CD4-positive, alpha-beta T cell treated with Interleukin-15 for 4 hours (primary cell): ENCODE results near the gene TTYH1.

ENCODE experiments used
- DNase-seq: peaks from one replicate; pipeline ENCODE4 v3.0.0-alpha.2; 2020; ENCODE audit warnings: low spot score

Gene TTYH1

DNA sequence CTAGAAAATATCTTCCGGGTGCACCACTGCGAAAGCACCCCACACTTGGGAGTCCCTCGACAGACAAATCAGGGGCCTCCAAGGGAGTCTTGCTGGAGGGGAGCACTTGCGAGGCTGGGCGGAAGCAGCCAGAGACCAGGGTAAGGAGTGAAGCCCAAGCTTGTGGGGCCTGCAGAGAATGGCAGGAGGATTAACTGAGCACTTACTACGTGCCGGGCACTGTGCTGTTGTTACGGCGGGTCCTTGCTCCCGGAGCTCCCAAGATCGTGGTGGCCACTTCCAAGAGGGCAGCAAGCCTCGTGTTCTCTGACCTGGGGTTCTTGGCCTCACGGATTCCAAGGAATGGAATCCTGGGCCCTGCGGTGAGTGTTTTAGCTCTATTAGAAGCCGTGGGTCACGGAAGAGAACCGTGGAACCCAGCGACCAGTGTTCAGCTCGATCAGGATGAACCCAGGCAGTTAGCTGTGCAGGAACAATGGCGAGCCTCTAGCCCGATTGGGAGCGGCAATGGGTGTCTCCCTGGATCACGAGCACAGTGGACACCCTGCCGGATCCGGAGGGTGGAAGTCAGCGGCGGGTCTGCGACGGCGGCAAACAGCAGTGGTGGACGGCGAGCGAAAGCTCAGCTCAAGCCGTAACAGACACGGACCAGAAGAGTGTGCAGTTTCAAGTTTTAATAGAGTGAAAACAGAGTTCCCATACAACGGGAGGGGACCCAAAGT, 9.6 kb downstream of the TTYH1 start:
- DNase-seq = no peak

DNA sequence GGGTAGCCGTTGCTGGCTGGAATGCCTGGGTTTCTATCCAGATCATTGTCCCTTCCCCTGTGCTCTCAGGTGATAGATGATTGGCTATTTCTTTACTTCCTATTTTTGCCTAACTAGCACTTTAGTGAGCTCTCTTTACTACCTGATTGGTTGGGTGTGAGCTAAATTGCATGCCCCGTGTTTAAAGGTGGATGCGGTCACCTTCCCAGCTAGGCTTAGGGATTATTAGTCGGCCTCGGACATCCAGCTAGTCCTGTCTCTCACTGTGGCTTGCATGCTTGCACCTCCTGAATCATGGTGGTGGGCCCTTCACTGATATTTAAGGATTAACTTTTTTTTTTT, 10.1 kb downstream of the TTYH1 start:
- DNase-seq = no peak

DNA sequence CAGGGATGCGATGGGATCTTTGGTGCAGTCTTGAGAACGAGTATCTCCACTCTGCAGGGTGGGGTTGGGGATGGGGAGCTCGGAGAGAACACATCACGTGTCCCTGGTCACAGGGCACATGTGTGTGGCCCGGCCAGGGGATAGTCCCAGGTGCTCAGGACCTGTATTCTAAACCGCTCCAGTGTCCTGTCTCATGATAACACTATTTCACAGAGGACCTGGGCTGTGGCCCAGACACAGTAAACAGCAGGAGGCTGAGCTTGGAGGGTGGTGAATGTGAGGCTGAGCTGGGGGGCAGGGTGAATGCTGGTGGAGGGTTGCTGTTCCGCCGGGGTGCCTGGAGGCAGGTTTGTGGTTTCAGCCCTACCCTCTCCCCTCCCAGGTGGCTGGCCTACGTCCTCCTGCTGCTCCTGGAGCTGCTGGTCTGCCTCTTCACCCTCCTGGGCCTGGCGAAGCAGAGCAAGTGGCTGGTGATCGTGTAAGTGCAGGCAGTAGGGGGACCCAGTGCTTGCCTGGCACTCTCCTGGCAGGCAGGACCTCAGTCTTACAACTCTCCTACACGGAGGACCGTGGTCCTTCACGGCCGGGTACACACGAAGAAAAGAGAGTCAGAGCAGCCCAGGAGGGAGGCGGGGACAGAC, 11.1 kb downstream of the TTYH1 start:
- no peak for DNase-seq

DNA sequence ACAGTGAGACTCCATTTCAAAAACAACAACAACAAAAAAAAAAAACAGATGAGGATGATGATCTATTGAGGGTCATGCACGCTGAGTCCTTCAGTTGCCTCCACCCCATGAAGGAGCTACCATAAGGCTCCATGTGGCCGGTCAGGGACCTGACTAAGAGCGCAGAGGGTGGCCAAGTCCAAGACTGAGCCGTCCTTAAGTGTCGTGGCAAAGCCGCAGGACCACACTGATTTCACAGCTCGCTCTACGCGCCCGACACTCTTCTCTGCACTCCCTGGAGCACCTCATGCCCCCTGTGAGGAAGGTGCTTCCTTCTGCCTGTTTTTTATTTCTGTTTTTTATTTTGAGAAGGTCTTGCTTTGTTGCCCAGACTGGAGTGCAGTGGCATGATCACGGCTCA, 12.3 kb downstream of the TTYH1 start:
- no peak for DNase-seq

DNA sequence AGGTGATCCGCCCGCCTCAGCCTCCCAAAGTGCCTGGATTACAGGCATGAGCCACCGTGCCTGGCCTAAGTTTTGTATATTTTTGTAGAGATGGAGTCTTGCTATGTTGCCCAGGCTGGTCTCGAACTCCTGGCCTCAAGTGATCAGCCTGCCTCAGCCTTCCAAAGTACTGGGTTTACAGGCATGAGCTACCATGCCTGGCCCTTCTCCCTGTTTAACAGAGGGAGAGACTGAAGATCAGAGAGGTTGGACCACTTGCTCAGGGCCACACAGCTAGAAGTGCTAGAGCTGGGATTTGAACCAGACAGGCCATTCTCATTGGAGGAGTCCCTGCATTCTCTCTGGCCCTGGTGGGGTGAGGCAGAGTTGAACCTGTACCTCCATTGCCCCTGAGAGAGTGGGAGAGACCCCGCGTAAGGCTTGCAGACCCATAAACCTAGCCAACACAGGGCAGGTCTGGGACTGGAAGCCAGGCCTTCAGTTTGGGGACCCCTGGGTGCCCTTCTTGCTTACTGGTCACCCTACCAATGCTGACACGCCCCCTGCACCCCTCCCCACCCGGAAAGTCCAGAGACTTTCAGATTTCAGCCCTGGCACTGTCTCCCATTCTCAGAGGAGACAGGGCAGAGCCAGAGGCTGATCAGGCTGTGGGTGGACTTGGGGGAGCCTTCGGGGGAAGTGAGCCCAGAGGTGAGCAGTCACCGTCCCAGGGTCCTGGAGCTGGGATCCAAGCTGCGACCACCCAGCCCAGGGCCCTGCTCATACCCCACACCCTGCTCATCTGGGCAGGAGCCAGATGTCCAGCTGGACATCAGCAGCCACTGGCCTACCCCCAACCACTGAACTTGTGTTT, 13.3 kb downstream of the TTYH1 start:
- DNase-seq = no peak

DNA sequence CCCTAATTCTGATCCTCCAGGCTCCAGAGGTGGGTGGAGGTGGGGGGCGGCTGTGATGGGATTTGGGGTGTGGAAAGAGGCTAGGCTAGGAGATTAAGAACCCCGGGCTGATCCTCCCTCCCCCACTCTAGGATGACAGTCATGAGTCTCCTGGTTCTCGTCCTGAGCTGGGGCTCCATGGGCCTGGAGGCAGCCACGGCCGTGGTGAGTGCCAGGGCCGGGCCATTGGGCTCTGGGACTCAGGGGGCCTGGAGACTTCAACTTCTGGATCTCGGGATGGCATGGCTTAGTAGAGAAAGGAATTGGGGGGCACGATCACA, 13.9 kb downstream of the TTYH1 start:
- no peak for DNase-seq

DNA sequence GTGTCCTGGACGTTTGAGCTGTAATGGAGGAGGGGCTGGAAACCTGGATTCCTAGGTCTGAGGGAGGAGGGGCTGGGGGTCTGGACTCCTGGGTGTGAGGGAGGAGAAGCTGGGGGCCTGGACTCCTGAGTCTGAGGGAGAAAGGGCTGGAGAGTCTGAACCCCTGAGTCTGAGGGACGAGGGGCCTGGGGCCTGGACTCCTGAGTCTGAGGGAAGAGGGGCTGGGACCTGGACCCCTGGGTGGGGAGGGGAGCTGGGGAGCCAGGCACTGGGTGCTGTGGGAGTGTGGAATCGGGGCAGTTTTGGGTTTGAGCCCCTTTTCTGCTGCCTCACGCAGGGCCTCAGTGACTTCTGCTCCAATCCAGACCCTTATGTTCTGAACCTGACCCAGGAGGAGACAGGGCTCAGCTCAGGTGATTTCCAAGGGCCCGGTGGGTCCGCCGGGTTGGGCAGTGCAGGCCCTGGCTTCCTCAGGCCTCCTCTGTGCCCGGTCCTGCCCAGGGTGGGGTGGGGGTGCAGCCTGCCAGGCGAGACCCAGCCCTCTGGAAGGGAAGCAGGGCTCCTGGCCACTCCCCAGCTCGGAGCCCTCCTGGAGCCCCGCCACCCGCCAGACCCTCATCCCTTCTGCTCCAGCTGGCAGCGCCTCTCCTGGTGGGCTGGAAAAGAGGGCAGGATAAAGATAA, 14.4 kb downstream of the TTYH1 start:
- DNase-seq = no peak

DNA sequence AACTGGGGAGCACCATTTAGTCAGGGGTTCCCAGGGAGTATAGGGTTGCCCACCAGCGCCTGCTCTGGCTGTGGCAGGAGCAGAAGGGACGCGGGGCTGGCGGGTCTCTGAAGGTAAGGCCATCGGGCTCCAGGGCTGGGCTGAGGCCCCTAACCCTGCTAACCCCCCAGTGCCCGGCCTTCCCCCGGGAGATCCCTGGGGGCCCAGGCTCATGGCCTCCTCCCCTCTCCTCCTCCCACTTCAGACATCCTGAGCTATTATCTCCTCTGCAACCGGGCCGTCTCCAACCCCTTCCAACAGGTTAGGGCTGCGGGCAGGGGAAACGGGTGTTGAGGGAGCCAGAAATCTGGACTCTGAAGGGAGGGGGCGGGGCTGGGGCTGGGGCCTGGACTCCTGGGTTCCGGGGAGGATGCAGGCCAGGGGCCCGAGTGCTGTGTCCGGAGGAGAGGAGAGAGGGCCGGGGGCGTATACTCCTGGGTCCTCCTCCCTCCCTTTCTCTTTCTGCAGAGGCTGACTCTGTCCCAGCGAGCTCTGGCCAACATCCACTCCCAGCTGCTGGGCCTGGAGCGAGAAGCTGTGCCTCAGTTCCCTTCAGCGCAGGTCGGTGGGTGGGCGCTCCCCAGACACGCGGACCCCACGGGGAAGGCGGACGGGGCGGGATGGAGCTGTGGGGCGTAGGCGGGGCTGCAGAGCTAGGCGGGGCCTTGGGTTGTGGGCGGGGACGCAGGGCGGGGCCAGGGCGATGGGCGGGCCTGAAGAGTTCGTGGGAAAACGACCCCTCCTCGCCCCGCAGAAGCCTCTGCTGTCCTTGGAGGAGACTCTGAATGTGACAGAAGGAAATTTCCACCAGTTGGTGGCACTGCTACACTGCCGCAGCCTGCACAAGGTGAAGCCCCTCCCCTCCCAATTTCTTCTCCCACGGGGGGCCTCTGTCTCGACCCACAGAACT, 15.3 kb downstream of the TTYH1 start:
- DNase-seq = peak; percentile 13

DNA sequence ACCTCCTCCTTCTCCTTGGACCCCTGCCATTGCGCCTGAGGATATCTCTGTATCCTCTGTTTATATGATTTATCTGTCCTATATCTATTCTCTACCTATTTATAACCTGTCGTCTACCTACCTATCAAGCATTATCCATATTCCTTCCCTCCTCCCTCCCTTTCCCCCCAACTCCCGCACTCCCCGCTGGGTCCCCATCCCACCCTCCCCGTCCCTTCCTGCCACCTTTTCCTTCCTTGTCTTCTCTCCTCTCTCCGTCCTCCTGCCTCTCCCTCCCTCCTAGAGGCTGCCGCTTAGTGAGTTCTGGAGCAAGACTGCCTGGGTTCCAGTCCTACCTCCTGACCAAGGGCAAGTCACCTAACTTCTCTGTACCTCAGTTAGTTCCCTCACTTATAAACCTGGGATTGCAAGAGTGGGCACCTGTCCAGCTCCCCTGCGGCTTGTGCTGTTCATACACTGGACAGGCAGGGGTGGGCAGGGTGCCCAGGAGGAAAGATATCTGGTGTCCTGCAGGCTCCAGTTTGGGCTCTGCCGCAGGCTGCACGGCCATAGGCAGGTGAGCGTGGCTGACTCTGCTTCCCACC, 16.1 kb downstream of the TTYH1 start:
- DNase-seq = no peak

DNA sequence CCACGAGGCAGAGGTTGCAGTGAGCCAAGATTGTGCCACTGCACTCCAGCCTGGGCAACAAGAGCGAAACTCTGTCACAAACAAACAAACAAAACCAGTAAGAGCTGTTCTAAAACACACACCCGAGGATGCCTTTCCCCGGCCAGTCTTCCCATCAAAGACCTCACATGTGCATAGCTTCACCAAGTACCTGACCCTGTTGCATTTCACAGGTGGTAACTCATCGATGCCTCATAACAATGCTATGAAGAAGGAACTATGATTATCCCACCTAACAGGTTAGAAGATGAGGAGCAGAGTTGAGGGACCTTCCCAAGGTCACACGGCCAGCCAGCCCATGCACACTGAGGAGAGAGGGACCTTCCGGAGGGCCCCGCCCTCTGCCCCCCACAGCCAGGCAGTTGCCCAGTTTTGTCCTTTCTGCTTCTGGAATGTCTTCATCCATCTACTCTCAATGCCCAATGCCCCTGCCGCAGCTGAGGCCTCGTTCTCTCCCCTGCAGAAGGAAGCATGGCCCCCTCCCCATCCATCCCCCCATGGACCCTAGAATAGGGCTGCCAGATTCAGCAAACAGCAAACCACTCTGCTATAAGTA, 17.0 kb downstream of the TTYH1 start:
- DNase-seq = no peak

DNA sequence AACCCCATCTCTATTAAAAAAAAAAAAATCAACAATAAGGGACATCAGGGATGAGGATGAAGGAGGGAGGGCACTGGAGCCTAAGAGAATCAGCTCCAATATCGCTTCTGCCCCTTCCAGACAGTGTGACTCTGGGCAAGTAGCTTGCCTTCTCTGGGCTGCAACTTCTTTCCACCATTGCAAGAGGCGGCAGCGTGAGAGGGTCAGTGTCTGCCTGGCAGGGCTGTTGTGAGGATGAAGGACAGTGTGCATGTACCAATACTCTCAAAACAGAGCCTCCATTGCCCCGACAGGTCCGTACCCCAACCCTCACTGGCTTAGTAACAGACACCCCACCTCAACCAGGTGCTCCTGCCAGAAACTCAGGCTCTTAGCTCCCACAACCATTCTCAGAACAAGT, 18.4 kb downstream of the TTYH1 start:
- DNase-seq = no peak

DNA sequence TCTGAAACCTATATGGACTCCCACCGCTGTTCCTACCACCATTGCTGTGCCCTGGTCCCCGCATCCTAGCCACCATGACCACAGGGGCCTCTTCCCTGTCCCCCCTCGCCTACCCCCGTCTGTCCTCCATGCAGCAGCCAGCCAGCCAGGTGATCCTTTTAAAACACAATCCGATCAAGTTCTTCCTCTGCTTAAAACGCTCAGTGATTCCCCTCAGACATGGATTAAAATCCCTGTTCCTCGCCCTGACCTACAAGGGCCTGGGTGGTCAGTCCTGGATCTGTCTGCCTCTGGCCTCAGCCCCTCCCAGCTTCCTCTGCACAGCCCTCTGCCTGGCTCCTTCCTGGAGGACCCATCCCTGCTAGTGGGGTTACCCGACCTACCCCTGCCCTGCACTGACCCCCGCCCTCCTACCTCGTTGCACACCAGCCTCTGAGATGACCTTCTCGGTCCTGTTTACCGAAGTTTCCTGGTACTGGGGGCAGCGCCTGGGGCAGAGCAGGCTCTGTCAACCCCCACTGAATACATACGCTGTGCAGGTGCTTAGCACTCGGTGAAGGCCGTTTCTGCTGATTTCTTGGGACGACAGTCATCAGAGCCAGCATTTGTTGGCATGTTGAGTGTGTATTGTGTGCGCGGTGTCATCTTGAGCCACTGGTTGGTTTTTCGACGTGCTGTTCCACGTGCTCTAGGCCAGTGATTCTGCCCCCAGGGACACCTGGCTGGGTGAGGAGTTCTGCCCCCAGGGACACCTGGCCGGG, 19.0 kb downstream of the TTYH1 start:
- no peak for DNase-seq

DNA sequence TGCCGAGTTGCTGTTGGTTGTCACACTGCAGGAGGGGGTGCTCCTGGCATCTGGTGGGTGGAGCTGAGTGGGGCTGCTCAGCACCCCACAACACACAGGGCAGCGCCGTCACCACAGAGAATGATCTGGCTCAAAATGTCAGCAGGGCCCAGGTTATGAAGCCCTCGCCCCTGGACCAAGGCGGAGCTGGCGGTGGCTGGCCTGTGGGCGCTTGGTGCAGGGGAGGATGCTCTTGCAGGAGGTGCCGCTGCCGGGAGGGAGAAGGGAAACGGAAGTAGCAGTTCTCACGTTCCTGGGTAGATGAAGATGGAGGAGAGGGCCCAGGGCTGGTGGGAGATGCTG, 19.6 kb downstream of the TTYH1 start:
- no peak for DNase-seq

DNA sequence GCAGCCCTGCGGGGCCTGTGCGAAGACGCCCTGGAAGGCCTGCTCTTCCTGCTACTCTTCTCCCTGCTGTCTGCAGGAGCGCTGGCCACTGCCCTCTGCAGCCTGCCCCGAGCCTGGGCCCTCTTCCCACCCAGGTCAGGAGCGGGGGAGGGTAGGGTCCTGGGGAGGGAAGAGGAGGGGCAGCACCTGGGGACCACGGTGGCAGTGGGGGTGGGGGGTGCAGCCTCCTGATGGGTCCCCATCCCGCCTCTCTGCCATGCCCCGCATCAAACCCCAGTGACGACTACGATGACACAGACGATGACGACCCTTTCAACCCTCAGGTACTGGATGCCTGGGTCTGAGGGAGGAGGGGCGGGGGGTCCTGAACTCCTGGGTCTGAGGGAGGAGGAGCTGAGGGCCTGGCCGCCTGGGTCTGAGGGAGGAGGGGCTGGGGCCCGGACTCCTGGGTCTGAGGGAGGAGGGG, 20.3 kb downstream of the TTYH1 start:
- no peak for DNase-seq

DNA sequence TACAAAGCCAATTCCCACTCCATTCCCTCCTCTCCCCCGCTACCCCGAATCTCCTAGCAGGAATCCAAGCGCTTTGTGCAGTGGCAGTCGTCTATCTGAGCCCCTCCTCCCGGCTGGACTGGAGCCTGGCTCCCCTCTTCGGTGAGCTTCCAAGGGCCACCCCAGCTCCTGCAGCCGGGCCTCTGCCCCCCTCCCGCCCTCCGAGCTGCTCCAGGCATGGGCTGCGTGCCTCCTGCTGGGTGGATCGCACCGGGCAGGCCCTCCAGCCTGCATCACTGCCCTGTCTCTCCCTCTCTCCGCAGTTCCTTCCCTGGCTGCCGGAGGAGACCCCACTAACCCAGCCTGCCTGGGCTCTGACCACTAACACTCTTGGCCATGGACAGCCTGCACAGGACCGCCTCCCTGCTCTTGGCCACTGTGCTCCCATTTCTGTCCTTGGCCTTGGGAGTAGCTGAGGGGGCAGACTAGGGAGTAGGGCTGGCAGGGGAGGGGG, 20.8 kb downstream of the TTYH1 start:
- no peak for DNase-seq

DNA sequence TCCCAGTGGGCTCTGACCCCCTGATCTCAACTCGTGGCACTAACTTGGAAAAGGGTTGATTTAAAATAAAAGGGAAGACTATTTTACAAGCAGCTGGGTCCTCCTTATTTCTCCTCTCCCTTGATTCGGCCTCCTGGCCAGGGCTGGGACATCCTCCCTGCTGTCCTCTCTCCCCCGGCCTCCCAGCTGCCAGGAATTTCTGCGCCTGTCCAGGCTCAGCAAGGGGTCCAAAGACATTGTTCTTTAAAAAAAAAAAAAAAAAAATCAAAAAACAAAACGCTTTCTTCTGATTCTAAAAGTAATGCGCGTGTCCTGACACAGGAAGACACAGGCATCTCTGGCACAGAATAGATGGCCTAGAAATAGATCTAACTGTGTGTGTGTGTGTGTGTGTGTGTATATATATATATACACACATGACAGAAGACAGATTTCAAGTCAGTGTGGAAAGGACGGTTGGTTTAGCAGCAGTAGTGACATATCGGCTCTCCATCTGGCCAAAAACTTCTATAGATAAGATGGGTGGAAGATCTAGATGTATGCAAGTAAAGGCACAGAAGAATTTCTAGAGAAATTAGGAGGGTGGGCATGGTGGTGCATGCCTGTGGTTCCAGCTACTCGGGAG, 21.5 kb downstream of the TTYH1 start:
- DNase-seq = no peak

DNA sequence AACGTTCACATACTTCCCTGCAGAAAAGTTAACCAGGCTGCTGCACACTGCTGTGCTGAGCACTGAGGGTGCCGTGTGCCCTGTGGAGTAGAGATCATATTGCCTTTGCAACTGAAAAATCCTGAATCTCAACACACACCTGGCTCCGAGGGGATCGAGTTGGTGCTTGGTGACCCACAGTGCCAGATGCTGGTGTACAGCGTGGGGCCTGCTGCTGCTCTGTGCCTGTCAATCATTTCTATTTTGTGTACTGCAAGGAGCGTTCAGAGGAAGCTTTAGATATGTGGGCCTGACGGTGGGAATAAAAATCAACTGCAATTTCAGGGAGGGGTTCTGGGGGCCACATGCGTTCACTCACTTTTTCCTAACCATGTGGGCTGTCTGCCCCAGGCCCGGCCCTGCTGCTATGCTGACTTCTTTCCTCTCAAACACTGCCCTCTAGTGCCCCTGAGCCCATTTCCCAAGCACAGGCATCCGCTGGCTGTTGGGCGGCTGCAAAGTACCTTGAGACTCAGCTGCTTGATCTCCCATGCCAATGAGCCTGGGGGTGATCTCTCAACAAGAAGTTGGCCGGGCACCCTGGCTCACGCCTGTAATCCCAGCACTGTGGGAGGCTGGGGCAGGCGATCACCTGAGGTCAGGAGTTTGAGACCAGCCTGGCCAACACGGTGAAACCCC, 24.0 kb downstream of the TTYH1 start:
- no peak for DNase-seq

DNA sequence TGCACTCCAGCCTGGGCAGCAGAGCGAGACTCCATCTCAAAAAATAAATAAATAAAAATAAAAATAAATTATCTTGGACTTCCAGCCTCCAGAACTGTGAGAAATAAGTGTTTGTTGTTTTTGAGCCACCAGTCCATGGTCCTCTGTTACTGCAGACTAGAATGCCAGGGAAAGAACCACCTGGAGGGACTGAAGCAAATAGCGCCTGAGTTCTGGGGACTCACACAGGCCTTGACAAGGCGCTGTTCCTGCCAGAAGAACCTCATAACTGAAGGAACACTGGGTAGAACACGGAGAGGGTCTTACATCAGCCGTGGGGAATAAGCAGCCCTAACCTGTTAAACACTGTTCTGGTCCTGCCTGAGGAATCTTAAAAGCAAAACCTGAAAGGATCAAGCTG, 25.4 kb downstream of the TTYH1 start:
- no peak for DNase-seq

DNA sequence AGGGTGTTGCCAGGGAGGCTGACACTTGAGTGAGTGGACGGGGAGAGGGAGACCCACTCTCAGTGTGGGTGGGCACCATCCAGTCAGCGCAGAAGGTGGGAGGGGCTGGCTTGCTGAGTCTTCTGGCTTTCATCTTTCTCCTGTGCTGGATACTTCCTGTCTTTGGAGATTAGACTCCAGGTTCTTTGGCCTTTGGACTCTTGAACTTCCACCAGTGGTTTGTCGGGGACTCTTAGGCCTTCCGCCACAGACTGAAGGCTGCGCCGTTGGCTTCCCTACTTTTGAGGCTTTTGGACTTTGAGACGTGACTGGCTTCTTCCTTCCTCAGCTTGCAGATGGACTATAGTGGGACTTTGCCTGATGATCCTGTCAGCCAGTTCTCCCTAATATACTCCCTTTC, 29.5 kb downstream of the TTYH1 start:
- DNase-seq = no peak
